GM21619 (cell line): Measurements from ENCODE around the gene RANGRF.
"Not testable (repeated sequence)": the region's sequence is repeated elsewhere in the genome, so short reads cannot be mapped to it uniquely, and the experiment has no call there.

Experiments
- ATAC-seq: cut with Tn5 transposase; IDR thresholded peaks from one replicate; pipeline ENCODE4 v1.9.1; 2021; ENCODE audit not compliant: unreplicated experiment

Gene RANGRF

GRCh38 chr17:8288336-8289102, at the start of gene RANGRF:
RANGRF (plus strand) TSS chr17:8288670; CDS start chr17:8288789, 119 bp downstream.
- peak; percentile 85 for ATAC-seq

GRCh38 chr17:8243827-8244226, 44.6 kb upstream of the RANGRF start:
- ATAC-seq: no peak

GRCh38 chr17:8244768-8245167, 43.7 kb upstream of the RANGRF start:
- no peak for ATAC-seq

GRCh38 chr17:8248751-8249607, 39.5 kb upstream of the RANGRF start, which contains the start of gene PFAS:
PFAS (plus strand) TSS chr17:8249289; CDS start chr17:8253938, 4,649 bp downstream.
- ATAC-seq: peak; percentile 47

GRCh38 chr17:8249621-8250500, 38.6 kb upstream of the RANGRF start:
- ATAC-seq: no peak

GRCh38 chr17:8251411-8251810, 37.1 kb upstream of the RANGRF start:
- not testable (repeated sequence) for ATAC-seq

- ATAC-seq: no peak
These were observed 34.7 kb upstream of the RANGRF start for GRCh38 chr17:8253801-8254200.

- no peak for ATAC-seq
These were observed 33.6 kb upstream of the RANGRF start for GRCh38 chr17:8254881-8255280.

- no peak for ATAC-seq
These were observed 33.0 kb upstream of the RANGRF start for GRCh38 chr17:8255499-8255898.

GRCh38 chr17:8256291-8256690, 32.2 kb upstream of the RANGRF start:
- ATAC-seq: no peak

- ATAC-seq: no peak
These were observed 31.8 kb upstream of the RANGRF start for GRCh38 chr17:8256691-8257090.

- ATAC-seq: no peak
These were observed 30.7 kb upstream of the RANGRF start for GRCh38 chr17:8257801-8258200.

GRCh38 chr17:8264320-8264719, 24.1 kb upstream of the RANGRF start:
- ATAC-seq: no peak

- ATAC-seq: no peak
These were observed 23.5 kb upstream of the RANGRF start for GRCh38 chr17:8264836-8265542.

GRCh38 chr17:8266648-8267479, 21.6 kb upstream of the RANGRF start:
- no peak for ATAC-seq

- no peak for ATAC-seq
These were observed 20.9 kb upstream of the RANGRF start for GRCh38 chr17:8267480-8268147.

- no peak for ATAC-seq
These were observed 19.7 kb upstream of the RANGRF start for GRCh38 chr17:8268550-8269298.

GRCh38 chr17:8272421-8272820, 16.0 kb upstream of the RANGRF start:
- no peak for ATAC-seq
